ENCODE measurements around the gene ME3. TPM values are rescaled to one million over a fixed set of nuclear protein-coding genes. Genes with fewer than 3 reads are reported as not detected.

The ME3 gene
- total RNA-seq, 2 experiments from 2014 or later = 1.5 to 2.9 TPM

DNA sequence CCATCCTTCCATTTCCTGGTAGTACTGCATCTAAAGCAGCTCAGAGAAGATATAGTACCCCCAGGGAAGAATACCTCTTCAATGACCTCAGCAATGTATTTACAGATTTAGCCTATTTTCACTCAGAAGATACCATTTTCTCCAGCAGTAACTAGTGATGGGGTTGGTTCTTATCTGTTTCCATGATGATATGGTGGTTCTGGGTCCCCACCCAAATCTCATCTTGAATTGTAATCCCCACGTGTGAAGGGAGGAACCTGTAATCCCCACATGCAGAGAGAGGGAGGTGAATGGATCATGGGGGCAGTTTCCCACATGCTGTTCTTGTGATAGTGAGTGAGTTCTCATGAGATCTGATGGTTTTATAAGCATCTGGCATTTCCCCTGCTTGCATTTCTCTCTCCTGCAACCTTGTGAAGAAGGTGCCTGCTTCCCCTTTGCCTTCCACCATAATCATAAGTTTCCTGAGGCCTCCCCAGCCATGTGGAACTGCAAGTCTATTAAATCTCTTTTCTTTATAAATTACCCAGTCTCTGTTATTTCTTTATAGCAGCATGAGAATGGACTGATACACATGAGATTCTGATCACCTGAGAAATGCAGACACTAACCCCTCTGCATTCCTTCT lies 158.6 kb downstream of the ME3 start:
- CTCF ChIA-PET = interaction anchor here (0.5 kb wide), 1 partner anchor 950 kb away, joined by 4 read pairs; no protein-coding TSS in a partner anchor
- DNase-seq = no peak
- POLR2A ChIA-PET = no interaction called here
- no peaks in the 10 kb centered on the region for H3K4me1 Mint-ChIP-seq
- H3K9me3 Mint-ChIP-seq = no peaks in the 10 kb centered on the region
- H3K27me3 Mint-ChIP-seq = no peaks in the 10 kb centered on the region
- H3K36me3 Mint-ChIP-seq (ENCODE audit: low read depth) = no peaks in the 10 kb centered on the region
- no peak overlapping the region for H3K4me3 Mint-ChIP-seq
- no peak overlapping the region for H3K27ac Mint-ChIP-seq

GRCh38 chr11:86513138-86513537 lies 159.3 kb downstream of the ME3 start:
- H3K9me3 Mint-ChIP-seq = no peaks in the 10 kb centered on the region
- no peak for DNase-seq
- CTCF ChIA-PET = interaction anchor here (0.5 to 1.3 kb wide), 2 partner anchors 10 to 951 kb away, joined by 3 to 4 read pairs; no protein-coding TSS in a partner anchor
- no peaks in the 10 kb centered on the region for H3K4me1 Mint-ChIP-seq
- POLR2A ChIA-PET = no interaction called here
- no peak overlapping the region for H3K27ac Mint-ChIP-seq
- no peaks in the 10 kb centered on the region for H3K36me3 Mint-ChIP-seq (ENCODE audit: low read depth)
- no peak overlapping the region for H3K4me3 Mint-ChIP-seq
- no peaks in the 10 kb centered on the region for H3K27me3 Mint-ChIP-seq

- no peak overlapping the region for H3K27ac Mint-ChIP-seq
- no peaks in the 10 kb centered on the region for H3K36me3 Mint-ChIP-seq (ENCODE audit: low read depth)
- no peaks in the 10 kb centered on the region for H3K27me3 Mint-ChIP-seq
- POLR2A ChIA-PET = no interaction called here
- H3K4me3 Mint-ChIP-seq = no peak overlapping the region
- CTCF ChIA-PET = no interaction called here
- DNase-seq = no peak
- no peaks in the 10 kb centered on the region for H3K9me3 Mint-ChIP-seq
- H3K4me1 Mint-ChIP-seq = no peaks in the 10 kb centered on the region
Observed at GRCh38 chr11:86511086-86511551, 161.3 kb downstream of the ME3 start.

GRCh38 chr11:86510674-86511073 lies 161.7 kb downstream of the ME3 start:
- CTCF ChIA-PET = no interaction called here
- POLR2A ChIA-PET = no interaction called here
- no peaks in the 10 kb centered on the region for H3K36me3 Mint-ChIP-seq (ENCODE audit: low read depth)
- no peaks in the 10 kb centered on the region for H3K9me3 Mint-ChIP-seq
- no peak overlapping the region for H3K4me3 Mint-ChIP-seq
- no peak for DNase-seq
- no peak overlapping the region for H3K27ac Mint-ChIP-seq
- no peaks in the 10 kb centered on the region for H3K4me1 Mint-ChIP-seq
- H3K27me3 Mint-ChIP-seq = no peaks in the 10 kb centered on the region

- Mint-ChIP-seq H3K27ac (no peak overlapping the region), H3K9me3 (no peaks in the 10 kb centered on the region), H3K36me3 (ENCODE audit: low read depth) (no peaks in the 10 kb centered on the region), H3K4me3 (no peak overlapping the region), H3K4me1 (no peaks in the 10 kb centered on the region), H3K27me3 (no peaks in the 10 kb centered on the region)
- no peak for DNase-seq
- ChIA-PET POLR2A (no interaction called here), CTCF (no interaction called here)
Observed at GRCh38 chr11:86510097-86510496, 162.3 kb downstream of the ME3 start.

DNA sequence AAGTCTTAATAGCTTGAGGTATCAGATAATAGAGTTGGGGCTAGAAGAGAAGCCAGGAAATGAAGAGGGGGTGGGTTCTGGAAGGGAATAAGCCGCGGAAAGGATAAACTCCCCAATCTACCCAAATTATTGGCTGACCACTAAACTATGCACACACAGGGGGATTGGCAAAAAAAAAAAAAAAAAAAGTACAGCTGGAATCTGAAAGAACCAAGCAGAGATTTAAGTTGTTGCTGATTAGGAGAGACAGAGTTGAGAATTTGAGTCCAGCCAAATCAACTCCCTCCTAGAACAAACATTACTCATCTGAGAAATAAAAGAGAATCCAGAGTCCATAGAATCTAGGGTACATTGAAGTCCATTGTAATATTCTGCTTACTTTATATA lies 162.8 kb downstream of the ME3 start:
- Mint-ChIP-seq H3K4me1 (no peaks in the 10 kb centered on the region), H3K27ac (no peak overlapping the region), H3K36me3 (ENCODE audit: low read depth) (no peaks in the 10 kb centered on the region), H3K9me3 (no peaks in the 10 kb centered on the region), H3K27me3 (no peaks in the 10 kb centered on the region), H3K4me3 (no peak overlapping the region)
- POLR2A ChIA-PET = no interaction called here
- CTCF ChIA-PET = no interaction called here
- DNase-seq = no peak

- Mint-ChIP-seq H3K36me3 (ENCODE audit: low read depth) (no peaks in the 10 kb centered on the region), H3K27me3 (no peaks in the 10 kb centered on the region), H3K27ac (no peak overlapping the region), H3K4me3 (no peak overlapping the region), H3K4me1 (peaks cover 3% of the 10 kb centered on the region), H3K9me3 (no peaks in the 10 kb centered on the region)
- POLR2A ChIA-PET = no interaction called here
- CTCF ChIA-PET = no interaction called here
- no peak for DNase-seq
Observed at GRCh38 chr11:86508604-86509587, 163.5 kb downstream of the ME3 start.

- no peaks in the 10 kb centered on the region for H3K9me3 Mint-ChIP-seq
- POLR2A ChIA-PET = no interaction called here
- CTCF ChIA-PET = interaction anchor here (1.0 kb wide), 1 partner anchor 120 kb away, joined by 3 read pairs; no protein-coding TSS in a partner anchor
Observed at GRCh38 chr11:86507249-86507845, 165.1 kb downstream of the ME3 start.

GRCh38 chr11:86506235-86506634 lies 166.2 kb downstream of the ME3 start:
- DNase-seq = no peak
- no peaks in the 10 kb centered on the region for H3K27me3 Mint-ChIP-seq
- peaks cover 8% of the 10 kb centered on the region for H3K4me1 Mint-ChIP-seq
- H3K27ac Mint-ChIP-seq = no peak overlapping the region
- ChIA-PET CTCF (no interaction called here), POLR2A (no interaction called here)
- no peaks in the 10 kb centered on the region for H3K36me3 Mint-ChIP-seq (ENCODE audit: low read depth)
- H3K4me3 Mint-ChIP-seq = no peak overlapping the region
- H3K9me3 Mint-ChIP-seq = no peaks in the 10 kb centered on the region

More at GRCh38 chr11:86507249-86507845, 165.1 kb downstream of the ME3 start:
- no peak overlapping the region for H3K27ac Mint-ChIP-seq
- DNase-seq = no peak
- H3K27me3 Mint-ChIP-seq = no peaks in the 10 kb centered on the region
- H3K4me1 Mint-ChIP-seq = peaks cover 8% of the 10 kb centered on the region
- no peak overlapping the region for H3K4me3 Mint-ChIP-seq
- H3K36me3 Mint-ChIP-seq (ENCODE audit: low read depth) = no peaks in the 10 kb centered on the region

DNA sequence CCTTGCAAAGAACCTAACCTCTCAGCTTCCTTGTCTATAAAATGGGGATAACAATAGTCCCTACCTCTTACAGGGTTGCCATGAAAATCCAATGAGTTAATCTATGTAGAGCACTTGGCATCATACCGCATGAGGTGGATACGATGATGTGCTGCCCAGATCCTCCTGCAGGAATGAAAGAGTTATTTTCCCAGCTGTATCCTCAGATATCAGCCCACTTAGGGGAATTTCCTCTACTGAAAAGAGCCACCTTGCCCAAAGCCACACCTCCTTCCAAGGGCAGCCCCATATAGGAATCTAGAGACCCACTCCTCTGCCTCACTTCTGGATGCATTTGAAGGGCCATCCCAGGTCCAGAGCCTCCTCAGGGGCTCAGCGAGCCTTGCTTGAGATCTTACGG lies 169.3 kb downstream of the ME3 start:
- Mint-ChIP-seq H3K27me3 (no peaks in the 10 kb centered on the region), H3K27ac (no peak overlapping the region), H3K9me3 (no peaks in the 10 kb centered on the region), H3K4me1 (peaks cover 8% of the 10 kb centered on the region), H3K36me3 (ENCODE audit: low read depth) (no peaks in the 10 kb centered on the region), H3K4me3 (no peak overlapping the region)
- ChIA-PET POLR2A (interaction anchor here (0.6 kb wide), 1 partner anchor 900 kb away, joined by 3 read pairs; no protein-coding TSS in a partner anchor), CTCF (no interaction called here)
- DNase-seq = no peak

DNA sequence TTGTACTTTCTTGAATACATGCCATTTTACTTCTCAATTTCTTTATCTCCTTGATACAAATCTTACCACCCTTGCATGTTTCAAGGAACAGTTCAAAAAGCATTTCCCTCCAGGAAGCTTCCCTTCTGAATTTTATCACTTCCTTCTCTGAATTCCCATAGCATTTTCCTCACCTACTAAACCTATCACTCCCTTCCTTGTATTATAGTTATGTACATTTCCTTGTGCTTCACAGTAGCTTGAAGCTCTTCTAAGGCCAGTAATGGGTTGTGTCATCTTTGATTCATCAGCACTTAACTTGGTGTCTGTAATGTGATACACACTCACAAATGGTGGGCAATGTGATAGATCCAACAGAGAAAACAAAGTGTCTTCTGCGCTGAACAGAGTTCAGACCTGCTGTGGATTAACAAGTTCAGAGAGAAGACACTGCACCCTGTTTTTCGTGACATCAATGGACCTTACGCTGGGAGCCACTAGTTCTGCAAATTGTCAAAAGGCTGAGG lies 170.2 kb downstream of the ME3 start:
- POLR2A ChIA-PET = no interaction called here

DNA sequence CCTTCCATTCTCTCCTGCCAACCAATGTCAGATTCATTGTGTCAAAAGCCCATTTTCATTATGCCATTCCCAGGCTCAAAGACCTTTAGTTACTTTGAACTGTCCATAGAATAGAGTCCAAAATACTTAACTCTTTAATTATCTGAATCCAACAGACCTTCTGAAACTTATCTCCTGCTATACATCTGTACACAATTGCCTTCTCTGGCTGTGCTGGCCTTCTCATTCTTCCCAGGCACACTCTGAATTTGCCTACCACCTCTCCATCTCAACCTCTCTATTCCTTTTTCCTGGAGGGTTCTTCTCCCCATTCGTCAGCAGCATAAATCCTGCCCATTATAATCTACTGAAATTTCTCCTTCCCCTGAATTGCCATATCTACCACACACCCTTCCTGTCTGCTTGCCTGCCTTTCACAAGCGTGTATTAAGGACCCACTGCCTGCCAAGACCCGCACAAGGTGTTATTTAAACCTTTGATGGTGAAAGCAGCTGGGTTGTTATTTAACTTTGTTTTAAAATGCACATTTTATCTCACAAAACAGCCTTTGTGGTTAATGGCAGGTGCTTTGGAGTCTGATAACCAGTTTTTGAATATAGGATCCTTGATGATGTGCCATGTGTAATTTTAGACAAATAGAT lies 171.8 kb downstream of the ME3 start:
- Mint-ChIP-seq H3K27ac (no peak overlapping the region), H3K36me3 (ENCODE audit: low read depth) (no peaks in the 10 kb centered on the region), H3K4me1 (peaks cover 8% of the 10 kb centered on the region), H3K4me3 (no peak overlapping the region), H3K9me3 (no peaks in the 10 kb centered on the region), H3K27me3 (no peaks in the 10 kb centered on the region)
- POLR2A ChIA-PET = no interaction called here
- CTCF ChIA-PET = no interaction called here
- DNase-seq = no peak

More for the DNA sequence above, 170.2 kb downstream of the ME3 start:
- H3K9me3 Mint-ChIP-seq = no peaks in the 10 kb centered on the region
- no peaks in the 10 kb centered on the region for H3K36me3 Mint-ChIP-seq (ENCODE audit: low read depth)
- DNase-seq = no peak
- no peaks in the 10 kb centered on the region for H3K27me3 Mint-ChIP-seq
- CTCF ChIA-PET = no interaction called here
- H3K4me3 Mint-ChIP-seq = no peak overlapping the region
- no peak overlapping the region for H3K27ac Mint-ChIP-seq
- H3K4me1 Mint-ChIP-seq = peaks cover 8% of the 10 kb centered on the region

Data from activated CD4-positive, alpha-beta T cell treated with anti-CD3 and anti-CD28 coated beads, Interleukin-2, amount 10 ng/mL, durations not matched to agents 7 days and 5 days (primary cell).